Suppressor macrophage (primary cell): ENCODE measurements around the gene KMT2C.
A peak's percentile ranks its signal among the peaks of the same experiment; 100 is the strongest.
"Not testable (repeated sequence)": the region's sequence is repeated elsewhere in the genome, so short reads cannot be mapped to it uniquely, and the experiment has no call there.

Experiments
- DNase-seq, 4 experiments: peaks; one replicate each; pipeline ENCODE4 v3.0.0-alpha.2; 2020 to 2022

KMT2C gene

DNA sequence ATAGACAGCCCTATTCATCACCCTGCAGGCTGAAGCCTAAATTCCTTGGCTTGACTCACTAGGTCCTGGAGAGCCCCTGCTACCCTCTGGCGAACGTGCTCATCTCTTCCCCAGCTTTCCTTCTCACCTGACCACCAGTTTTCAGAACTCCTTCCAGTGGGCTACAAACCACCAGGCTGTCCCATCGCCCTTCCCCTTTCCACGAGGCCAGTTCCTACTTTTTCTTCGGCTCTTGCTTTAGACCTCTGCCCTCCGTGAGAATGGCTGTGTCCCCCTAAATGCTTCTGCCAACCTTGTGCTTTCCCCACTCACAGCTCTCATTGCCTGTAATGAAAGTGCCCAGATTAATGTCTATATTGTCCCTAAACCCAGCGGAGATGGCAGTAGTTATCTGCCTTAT is 5.4 kb upstream of the KMT2C start:
- DNase-seq = peak; percentile 25 to 54 (median 47)

DNA sequence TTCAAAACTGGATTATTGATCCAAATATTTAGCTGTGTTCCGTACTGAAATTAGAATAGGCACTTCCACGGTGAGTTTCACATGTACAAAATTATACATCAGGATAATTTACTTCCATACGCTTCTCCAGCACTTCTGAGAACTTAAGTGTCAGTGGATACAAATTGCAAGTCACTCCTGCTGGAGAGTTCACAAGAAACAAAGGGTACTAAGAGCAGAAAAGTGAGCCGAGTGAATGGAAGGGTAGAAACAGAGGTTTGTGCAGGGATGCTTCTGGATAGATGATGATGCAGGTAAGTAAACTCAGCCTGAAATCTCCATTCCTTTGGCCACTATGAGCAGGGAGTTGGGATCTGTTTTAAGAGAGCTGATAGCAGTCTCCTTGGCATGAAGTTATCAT is 2.2 kb upstream of the KMT2C start:
- DNase-seq = not testable (repeated sequence)

DNA sequence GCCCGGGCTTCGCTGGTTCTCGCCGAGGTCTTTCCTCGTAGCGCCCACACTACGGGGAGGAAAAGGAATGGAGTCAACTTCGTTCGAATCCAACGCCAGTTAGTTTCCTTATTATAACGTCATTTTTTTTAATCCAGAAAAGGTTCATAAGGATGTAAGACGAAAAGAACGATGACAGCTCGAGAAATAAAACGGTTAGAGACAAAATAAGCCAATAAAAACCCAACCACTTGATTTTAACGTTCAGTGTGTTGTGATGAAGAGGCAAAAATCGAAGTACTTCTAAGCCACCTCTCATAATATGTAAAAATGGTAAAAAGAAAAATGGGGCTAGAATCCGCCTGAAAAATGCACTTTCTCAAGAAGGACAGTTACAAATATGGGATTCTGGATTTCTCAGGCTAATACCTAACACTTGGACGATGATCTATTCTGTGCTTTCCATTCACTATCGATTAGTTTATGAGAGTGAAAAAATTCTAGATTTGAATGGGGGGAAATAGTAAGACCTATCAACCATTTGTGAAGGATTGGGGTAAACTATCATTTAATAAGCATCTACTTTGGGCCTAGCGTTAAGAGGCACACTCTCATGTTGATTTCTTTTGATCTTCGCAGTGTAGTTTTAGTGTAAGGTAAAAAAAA is 1.2 kb upstream of the KMT2C start:
- DNase-seq = not testable (repeated sequence)

DNA sequence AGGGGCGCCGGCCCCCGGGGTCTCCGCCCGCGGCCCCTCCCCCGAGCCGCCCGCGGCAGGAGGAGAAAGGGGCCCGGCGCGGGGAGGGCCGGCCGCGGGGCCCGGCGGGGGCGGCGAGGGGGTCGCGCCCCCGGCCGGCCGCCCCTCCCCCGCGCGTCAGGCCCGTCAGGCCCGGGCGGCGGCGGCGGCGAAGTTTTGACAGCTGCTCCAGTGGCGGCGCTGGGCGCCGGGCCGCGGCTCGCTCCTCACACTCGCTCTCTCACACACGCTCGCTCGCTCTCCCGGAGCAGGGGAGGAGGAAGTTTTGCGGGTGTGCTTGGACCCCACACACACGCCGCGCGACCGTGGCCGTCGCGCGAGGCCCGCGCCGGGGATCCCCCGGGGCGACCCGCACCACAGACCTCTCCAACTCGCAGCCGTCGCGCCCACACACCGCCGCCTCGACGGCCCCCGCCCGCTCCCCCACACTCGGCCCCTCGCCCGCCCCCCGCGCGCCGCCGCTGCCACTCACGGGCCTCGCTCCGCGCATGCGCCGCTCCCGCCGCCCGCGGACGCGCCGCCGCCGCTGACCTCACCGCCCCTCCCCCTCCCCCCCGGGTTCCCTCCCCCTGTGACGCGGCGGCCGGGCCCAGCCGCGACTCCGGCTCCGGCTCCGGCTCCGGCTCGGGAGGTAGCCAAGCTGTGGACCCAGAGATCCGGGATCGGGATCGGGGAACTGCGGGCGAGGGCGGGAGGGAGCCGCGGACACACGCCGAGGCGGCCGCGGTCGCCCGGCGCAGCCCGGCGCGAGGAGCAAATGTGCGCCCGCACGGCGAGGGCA is 518 bp upstream of the KMT2C start:
- peak; percentile 95 to 98 (median 96) for DNase-seq

DNA sequence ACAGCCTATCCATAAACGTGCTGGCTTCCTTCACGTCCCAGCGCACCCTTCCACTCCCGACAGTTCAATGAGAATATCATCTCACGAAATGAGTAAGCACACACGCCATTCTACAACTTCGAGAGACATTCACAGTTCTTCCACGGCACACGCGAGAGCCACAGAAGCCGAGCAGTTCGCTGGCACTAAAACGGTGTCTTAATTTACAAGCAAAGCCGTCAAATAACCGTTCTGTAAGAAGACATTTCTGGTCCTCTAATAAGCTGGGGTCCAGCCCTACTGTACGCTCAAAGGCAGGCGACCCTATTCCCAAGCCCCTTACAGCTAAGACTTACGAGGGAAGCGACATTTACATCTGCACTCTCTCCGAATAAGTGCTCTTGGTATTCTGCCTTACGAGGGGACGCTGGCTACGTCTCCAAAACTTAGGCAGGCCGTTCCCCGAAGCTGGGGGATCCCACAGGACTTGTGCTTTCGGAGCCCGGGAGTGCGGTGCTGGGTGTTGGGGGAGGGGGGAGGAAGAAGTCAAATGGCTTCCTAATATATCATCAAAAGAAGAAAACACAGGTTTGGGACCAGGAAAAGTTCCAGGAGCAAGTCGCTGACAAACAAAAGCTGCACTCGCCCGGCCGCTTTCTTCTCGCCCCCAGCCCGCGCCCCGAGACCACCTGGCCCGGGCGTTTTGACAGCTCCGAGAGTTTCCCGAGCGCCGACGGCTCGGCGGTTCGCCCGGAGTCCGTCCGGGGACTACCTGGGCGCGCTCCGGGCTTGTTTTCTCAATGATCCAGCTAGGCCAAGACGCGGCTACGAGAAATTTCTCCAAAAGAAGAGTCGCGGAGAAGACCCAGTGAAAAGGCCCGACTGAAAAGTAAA is 1.1 kb downstream of the KMT2C start:
- peak; percentile 42 to 49 (median 44) for DNase-seq

DNA sequence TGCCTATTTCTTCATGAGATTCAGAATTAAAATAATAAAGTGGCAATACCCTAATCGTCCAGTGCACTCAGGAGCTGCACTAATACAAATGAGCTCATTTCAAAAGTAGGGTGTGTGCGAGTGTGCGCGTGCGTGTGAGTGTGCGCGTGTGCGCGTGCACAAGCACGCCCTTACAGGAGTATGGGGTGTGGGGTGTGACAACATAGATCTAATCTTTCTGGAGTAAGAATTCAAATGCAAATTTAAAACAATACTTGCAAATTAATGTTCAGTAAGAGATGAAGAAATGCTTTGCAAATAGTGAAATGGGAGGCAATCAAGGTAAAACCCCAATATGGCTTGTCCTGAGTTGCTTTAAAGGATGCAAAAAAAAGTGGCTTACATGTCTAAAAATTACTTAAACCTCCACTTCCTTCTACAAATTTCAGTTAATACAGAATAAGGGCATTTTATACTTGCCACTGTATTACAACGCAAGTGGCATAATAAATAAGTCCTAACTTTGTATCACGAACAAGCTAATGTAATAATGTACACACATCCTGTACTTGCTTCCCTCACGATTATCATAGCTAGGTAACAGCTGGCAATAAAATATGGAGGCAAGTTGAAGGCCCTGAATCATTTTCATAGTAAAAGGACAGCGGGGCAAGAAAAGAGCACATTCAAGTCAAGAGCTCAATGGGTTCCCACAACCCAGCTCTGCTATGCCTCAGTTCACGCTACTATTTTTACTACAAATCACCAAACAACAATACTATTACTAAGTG is 1.9 kb downstream of the KMT2C start:
- peak; percentile 37 to 64 (median 47) for DNase-seq

DNA sequence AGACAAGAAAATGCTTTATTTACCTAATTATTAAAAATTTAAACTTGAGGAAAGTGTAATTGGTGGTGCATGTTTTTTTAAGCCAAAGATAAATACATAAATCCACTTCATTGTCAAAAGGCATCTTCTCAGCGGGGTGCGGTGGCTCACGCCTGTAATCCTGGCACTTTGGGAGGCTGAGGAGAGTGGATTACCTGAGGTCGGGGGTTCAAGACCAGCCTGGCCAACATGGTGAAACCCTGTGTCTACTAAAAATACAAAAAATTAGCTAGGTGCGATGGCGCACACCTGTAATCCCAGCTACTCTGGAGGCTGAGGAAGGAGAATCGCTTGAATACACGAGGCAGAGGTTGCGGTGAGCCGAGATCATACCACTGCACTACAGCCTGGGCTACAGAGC is 3.1 kb downstream of the KMT2C start:
- not testable (repeated sequence) for DNase-seq

DNA sequence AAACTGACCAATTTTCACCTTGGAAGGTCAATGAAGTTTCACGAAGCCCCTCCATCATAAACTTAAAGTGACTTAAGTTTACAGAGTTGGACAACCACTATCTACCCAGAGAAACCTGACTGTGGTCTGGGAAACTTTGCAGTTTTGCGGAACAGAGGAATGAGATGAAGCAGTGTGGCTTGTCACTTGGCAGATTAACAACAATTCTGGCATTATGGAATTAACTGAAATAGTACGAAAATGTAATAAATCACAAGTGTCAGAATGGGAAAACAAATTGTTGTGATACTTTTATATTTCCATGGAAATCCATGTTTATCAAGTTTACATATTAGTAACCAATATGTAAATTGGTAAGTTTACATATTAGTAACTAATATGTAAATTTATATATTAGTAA is 4.9 kb downstream of the KMT2C start:
- no peak for DNase-seq

DNA sequence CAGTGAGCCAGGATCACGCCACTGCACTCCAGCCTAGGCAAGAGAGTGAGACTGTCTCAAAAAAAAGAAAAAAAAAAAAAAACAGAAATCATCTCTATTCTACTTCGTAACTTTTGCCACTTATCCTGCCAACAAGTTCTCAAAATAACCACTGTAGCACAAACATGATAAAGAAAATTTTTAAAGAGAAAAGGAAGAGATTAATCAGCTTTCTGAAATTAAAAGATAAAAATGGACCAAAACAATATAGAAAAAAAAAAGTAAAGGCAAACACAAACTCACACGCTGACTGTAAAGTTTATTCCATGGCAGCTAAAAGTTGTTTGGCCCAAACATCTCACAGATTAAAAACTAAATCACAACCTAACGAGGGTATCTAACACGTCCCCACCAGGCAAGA is 5.7 kb downstream of the KMT2C start:
- DNase-seq = not testable (repeated sequence)

DNA sequence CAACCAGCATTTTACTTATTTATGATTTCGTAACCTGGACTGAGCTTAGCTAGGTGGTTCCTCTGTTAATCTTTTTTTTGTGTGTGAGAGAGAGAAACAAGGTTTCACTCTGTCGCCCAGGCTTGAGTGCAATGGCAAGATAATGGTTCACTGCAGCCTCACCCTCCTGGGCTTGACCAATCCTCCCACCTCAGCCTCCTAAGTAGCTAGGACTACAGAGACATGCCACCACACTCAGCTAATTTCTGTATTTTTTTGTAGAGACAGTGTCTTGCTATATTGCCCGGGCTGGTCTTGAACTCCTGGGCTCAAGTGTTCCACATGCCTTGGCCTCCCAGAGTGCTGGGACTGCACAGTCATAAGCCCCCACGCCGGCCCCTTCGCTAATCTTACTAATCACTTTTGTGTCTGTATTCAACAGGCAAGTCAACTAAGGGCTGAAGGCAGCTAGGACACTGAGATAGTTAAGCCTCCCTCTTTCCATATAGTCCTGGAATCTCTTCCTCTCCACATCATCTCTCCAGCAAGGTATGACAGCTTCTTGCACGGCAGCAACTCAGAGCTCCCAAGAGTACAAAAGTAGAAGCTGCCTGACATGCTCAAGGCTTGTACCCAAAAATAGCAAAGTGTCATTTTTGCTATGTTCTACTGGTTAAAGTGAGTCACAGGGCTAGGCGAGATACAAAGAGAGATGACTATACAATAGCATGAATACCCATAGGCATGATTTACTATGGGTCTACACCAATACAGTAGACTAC is 11.3 kb downstream of the KMT2C start:
- DNase-seq = peak in 1 of 4 experiments; percentile 33

DNA sequence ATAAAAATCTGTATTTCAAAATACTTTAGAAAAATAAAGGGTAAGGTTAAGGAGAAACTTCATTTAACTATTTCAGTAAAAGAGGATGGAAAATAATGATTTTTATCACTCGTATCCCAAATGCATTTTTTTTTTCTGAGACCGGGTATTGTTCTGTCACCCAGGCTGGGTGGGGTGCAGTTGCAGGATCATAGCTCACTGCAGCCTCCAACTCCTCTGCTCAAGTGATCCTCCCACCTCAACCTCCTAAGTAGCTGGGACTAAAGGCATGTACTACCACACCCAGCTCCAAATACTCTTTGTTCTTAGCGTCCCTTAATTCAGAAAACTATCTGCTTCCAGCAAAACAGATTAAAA is 11.8 kb downstream of the KMT2C start:
- DNase-seq = no peak

DNA sequence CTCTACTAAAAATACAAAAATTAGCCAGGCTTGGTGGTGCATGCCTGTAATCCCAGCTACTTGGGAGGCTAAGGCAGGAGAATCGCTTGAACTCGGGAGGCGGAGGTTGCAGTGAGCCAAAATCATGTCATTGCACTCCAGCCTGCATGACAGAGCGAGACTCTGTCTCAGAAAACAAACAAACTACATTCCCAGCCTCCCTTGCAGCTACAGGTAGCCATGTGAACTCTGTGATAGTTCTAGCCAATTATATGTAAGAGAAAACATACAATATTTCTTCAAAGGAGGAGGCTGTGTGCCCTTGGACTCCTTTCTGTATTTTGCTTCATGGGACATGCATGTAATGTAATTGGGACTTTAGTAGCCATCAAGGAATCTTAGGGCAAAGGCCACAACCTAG is 12.6 kb downstream of the KMT2C start:
- not testable (repeated sequence) for DNase-seq

DNA sequence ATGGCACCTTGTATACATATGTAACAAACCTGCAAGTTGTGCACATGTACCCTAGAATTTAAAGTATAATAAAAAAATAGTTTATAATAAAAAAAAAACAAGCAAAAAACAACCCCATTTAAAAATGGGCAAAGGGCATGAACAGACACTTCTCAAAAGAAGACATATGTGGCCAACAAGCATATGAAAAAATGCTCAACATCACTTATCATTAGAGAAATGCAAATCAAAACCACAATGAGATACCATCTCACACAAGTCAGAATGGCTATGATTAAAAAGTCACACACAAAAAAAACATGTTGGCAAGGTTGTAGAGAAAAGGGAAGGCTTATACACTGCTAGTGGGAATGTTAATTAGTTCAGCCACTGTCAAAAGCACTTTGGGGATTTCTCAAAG is 14.9 kb downstream of the KMT2C start:
- not testable (repeated sequence) for DNase-seq

DNA sequence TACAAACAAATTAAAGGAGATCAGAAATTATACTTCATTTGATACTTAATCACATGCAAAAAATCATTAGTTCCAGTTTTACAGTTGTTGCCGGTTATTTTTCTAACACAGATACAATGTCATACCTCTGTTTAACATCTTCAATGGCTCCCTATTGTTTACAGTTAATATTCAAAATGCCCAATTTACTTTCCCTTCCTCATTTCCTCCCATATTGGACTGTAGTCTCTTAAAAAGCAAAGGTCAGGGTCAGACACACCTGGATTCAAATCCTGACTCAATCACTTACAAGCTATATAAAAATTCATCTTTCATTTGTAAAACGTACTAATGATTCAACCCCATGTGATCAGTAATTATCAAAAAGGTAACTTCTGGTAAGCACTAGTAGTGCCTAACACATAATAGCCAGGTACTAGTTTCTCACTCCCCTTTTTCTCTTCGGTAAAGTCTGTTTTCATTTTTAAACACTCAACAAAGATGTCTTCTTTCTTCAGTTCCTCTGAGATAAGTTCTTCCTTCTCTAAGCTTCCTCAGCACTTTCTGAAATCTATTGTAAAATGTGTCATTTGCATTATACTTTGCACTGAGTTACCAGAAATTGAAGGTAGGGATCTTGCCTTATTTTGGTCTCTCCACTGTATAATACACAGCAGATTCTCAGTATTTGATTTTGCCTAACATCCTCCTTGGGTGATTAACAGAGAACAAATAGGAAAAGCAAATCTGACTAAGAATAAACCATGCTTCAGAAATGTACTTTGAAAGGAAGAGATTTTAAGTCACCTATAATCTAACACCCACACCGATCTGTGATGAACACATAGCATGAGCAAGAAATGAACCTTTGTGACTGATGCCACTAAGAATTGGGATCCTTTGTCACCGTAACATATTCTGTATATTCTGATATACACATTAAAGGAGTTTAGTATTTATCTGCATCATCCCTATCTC is 16.1 kb downstream of the KMT2C start:
- peak in 1 of 4 experiments; percentile 36 for DNase-seq

DNA sequence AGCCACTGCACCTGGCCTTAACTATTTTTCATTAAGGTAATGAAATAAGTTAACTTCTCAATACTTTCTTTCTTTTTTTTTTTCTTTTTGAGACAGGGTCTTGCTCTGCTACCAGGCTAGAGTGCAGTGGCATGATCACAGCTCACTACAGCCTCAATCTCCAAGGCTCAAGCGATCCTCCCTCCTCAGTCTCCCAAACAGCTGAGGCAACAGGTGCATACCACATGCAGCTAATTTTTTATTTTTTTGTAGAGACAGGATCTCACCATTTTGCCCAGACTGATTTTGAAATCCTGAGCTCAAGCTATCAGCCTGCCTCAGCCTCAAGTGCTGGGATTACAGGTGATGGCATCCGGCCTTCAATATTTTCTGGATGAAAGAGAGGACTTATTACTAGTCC is 21.0 kb downstream of the KMT2C start:
- DNase-seq = no peak

DNA sequence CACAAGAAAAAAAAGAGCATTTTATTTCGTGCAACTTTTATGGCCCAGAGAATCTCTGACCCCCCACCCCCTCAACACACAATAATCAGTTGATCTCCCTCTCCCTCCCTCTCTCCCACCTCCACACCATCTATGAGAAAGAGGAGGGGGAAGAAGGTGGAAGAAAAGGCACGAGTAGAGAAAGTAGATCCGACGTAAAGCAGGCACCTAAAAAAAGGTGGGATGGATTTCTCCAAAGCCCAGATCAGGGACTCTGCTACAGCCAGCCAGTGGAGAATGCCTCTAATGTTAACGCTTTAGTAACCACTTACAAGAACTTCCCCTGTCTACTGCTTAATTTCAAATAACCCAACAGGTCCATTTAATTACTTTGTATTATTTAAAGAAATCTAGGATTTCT is 24.4 kb downstream of the KMT2C start:
- DNase-seq = no peak

DNA sequence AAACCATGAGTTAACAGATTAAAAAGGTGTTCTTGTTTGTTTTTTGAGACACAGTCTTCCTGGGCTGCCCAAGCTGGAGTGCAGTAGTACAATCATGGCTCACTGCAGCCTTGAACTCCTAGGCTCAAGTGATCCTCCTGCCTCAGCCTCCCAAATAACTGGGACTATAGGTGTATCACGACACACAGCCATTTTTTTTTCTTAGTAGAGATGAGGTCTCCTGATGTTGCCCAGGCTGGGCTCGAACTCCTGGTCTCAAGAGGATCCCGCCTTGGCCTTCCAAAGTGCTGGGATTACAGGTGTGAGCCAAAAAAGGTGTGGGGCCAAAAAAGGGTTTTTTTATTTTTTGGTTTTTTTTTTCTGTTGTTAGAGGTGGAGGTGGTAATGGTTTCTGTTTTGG is 29.3 kb downstream of the KMT2C start:
- DNase-seq = no peak

DNA sequence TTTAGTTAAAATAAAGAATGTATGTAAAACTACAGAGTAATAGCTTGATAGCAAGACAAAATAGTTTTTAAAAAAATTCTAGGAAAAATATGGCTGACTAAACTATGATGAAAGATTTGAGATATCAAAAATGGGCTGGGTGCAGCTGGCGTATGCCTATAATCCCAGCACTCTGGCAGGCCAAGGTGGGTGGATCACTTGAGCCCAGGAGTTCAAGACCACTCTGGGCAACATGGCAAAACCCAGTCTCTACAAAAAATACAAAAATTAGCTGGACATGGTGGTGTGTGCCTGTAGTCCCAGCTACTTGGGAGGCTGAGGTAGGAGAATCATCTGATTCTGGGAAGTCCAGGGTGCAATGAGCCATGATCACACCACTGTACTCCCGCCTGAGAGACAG is 29.8 kb downstream of the KMT2C start:
- DNase-seq = not testable (repeated sequence)

DNA sequence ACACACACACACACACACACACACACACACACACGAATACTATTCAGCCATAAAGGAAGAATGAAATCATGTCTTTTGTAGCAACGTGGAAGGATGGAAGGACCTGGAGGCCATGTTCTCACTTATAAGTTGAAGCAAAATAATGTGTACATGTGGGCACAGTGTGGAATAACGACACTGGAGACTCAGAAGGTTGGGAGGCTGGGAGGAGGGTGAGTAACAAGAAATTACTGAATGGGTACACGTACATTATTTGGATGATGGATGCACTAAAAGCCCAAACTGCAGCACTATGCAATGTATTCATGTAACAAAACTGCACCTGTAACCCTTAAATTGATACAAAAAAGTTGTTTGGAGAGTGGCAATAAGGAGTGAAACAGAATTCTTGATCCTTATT is 32.1 kb downstream of the KMT2C start:
- no peak for DNase-seq
